GM19438 (cell line): ENCODE results near the gene THEMIS.
"Not testable (repeated sequence)": the region's sequence is repeated elsewhere in the genome, so short reads cannot be mapped to it uniquely, and the experiment has no call there.

Experiments
- ATAC-seq: cut with Tn5 transposase; IDR thresholded peaks from one replicate; pipeline ENCODE4 v1.9.1; 2021; ENCODE audit warnings: low read depth; ENCODE audit not compliant: unreplicated experiment

THEMIS gene

GRCh38 chr6:127917766-127918165 is 16.9 kb upstream of the THEMIS start:
- ATAC-seq: no peak

GRCh38 chr6:127914240-127914639 is 13.4 kb upstream of the THEMIS start:
- no peak for ATAC-seq

GRCh38 chr6:127912914-127913313 is 12.1 kb upstream of the THEMIS start:
- no peak for ATAC-seq

- ATAC-seq: peak; percentile 75
These were observed 7.2 kb upstream of the THEMIS start for GRCh38 chr6:127907960-127908640.

- no peak for ATAC-seq
These were observed 3.3 kb upstream of the THEMIS start for GRCh38 chr6:127904160-127904559.

- no peak for ATAC-seq
These were observed 2.1 kb upstream of the THEMIS start for GRCh38 chr6:127902933-127903332.

GRCh38 chr6:127897484-127897883 is 3.4 kb downstream of the THEMIS start:
- ATAC-seq: no peak

- ATAC-seq: no peak
These were observed 6.8 kb downstream of the THEMIS start for GRCh38 chr6:127894051-127894450.

- ATAC-seq: no peak
These were observed 7.3 kb downstream of the THEMIS start for GRCh38 chr6:127893541-127893940.

- ATAC-seq: no peak
These were observed 9.0 kb downstream of the THEMIS start for GRCh38 chr6:127891731-127892326.

GRCh38 chr6:127886603-127887002 is 14.3 kb downstream of the THEMIS start:
- no peak for ATAC-seq

- no peak for ATAC-seq
These were observed 16.7 kb downstream of the THEMIS start for GRCh38 chr6:127884134-127884533.

- not testable (repeated sequence) for ATAC-seq
These were observed 18.9 kb downstream of the THEMIS start for GRCh38 chr6:127881949-127882348.

- ATAC-seq: no peak
These were observed 20.4 kb downstream of the THEMIS start for GRCh38 chr6:127880429-127880828.

- no peak for ATAC-seq
These were observed 21.2 kb downstream of the THEMIS start for GRCh38 chr6:127879685-127880084.

GRCh38 chr6:127878115-127878514 is 22.7 kb downstream of the THEMIS start:
- no peak for ATAC-seq

GRCh38 chr6:127877231-127877630 is 23.6 kb downstream of the THEMIS start:
- ATAC-seq: no peak

GRCh38 chr6:127869772-127870404 is 31.0 kb downstream of the THEMIS start:
- ATAC-seq: no peak

- ATAC-seq: no peak
These were observed 31.7 kb downstream of the THEMIS start for GRCh38 chr6:127869183-127869582.

GRCh38 chr6:127868338-127868737 is 32.5 kb downstream of the THEMIS start:
- ATAC-seq: no peak

- no peak for ATAC-seq
These were observed 34.1 kb downstream of the THEMIS start for GRCh38 chr6:127866766-127867165.

- ATAC-seq: no peak
These were observed 35.8 kb downstream of the THEMIS start for GRCh38 chr6:127865108-127865507.
